ENCODE results near the gene EHD4.
A peak's percentile ranks its signal among the peaks of the same experiment; 100 is the strongest.

The EHD4 gene

GRCh38 chr15:41933326-41933725 lies 39.0 kb downstream of the EHD4 start:
- no peak for TF ChIP-seq CTCF (IDR thresholded peaks at IDR 0.05)
- Mint-ChIP-seq H3K36me3 (ENCODE audit: low read depth) (no peaks in the 10 kb centered on the region), H3K9me3 (no peaks in the 10 kb centered on the region), H3K4me3 (no peak overlapping the region), H3K4me1 (peaks cover 50% of the 10 kb centered on the region), H3K27me3 (ENCODE audit: low read depth, poor library complexity) (no peaks in the 10 kb centered on the region), H3K27ac (peak overlapping the region; percentile 83)
- no peak for DNase-seq

GRCh38 chr15:41932511-41933289 lies 39.7 kb downstream of the EHD4 start:
- Mint-ChIP-seq H3K27me3 (ENCODE audit: low read depth, poor library complexity) (no peaks in the 10 kb centered on the region), H3K36me3 (ENCODE audit: low read depth) (no peaks in the 10 kb centered on the region), H3K4me1 (peaks cover 50% of the 10 kb centered on the region), H3K4me3 (no peak overlapping the region), H3K27ac (peak overlapping the region; percentile 90), H3K9me3 (no peaks in the 10 kb centered on the region)
- no peak for DNase-seq
- no peak for TF ChIP-seq CTCF (IDR thresholded peaks at IDR 0.05)

GRCh38 chr15:41932101-41932500 lies 40.3 kb downstream of the EHD4 start:
- Mint-ChIP-seq H3K4me1 (peaks cover 50% of the 10 kb centered on the region), H3K36me3 (ENCODE audit: low read depth) (no peaks in the 10 kb centered on the region)
- TF ChIP-seq CTCF (IDR thresholded peaks at IDR 0.05): no peak

GRCh38 chr15:41930867-41931222 lies 41.5 kb downstream of the EHD4 start:
- H3K4me1 Mint-ChIP-seq: peaks cover 56% of the 10 kb centered on the region

More at GRCh38 chr15:41932101-41932500, 40.3 kb downstream of the EHD4 start:
- no peak for DNase-seq
- H3K4me3 Mint-ChIP-seq: no peak overlapping the region
- peak overlapping the region; percentile 90 for H3K27ac Mint-ChIP-seq
- H3K9me3 Mint-ChIP-seq: no peaks in the 10 kb centered on the region
- H3K27me3 Mint-ChIP-seq (ENCODE audit: low read depth, poor library complexity): no peaks in the 10 kb centered on the region

GRCh38 chr15:41930221-41930866 lies 42.0 kb downstream of the EHD4 start:
- TF ChIP-seq CTCF (IDR thresholded peaks at IDR 0.05): no peak
- H3K36me3 Mint-ChIP-seq (ENCODE audit: low read depth): no peaks in the 10 kb centered on the region
- no peaks in the 10 kb centered on the region for H3K27me3 Mint-ChIP-seq (ENCODE audit: low read depth, poor library complexity)
- no peaks in the 10 kb centered on the region for H3K9me3 Mint-ChIP-seq
- DNase-seq: no peak
- H3K27ac Mint-ChIP-seq: no peak overlapping the region
- peaks cover 56% of the 10 kb centered on the region for H3K4me1 Mint-ChIP-seq
- no peak overlapping the region for H3K4me3 Mint-ChIP-seq

More at GRCh38 chr15:41930867-41931222, 41.5 kb downstream of the EHD4 start:
- DNase-seq: no peak
- Mint-ChIP-seq H3K4me3 (no peak overlapping the region), H3K36me3 (ENCODE audit: low read depth) (no peaks in the 10 kb centered on the region), H3K9me3 (no peaks in the 10 kb centered on the region), H3K27ac (no peak overlapping the region), H3K27me3 (ENCODE audit: low read depth, poor library complexity) (no peaks in the 10 kb centered on the region)
- TF ChIP-seq CTCF (IDR thresholded peaks at IDR 0.05): no peak
